ENCODE results near the gene YKT6. TPM values are rescaled to one million over a fixed set of nuclear protein-coding genes. Genes with fewer than 3 reads are reported as not detected.

Gene YKT6
- total RNA-seq, 1 experiment from 2014 or later, result 142 TPM

GRCh38 chr7:44189993-44190872 lies 10.5 kb upstream of the YKT6 start:
- no peaks in the 10 kb centered on the region for H3K79me2 ChIP-seq (ENCODE audit: low read depth)
- no peak overlapping the region for H2AFZ ChIP-seq
- H3F3A ChIP-seq (ENCODE audit: insufficient read depth, low read depth), result peaks cover 6% of the 10 kb centered on the region; the same call in 1 of the 2 replicates
- no peaks in the 10 kb centered on the region for H3K9me3 ChIP-seq (ENCODE audit: insufficient read depth, low read depth)
- ChIA-PET CTCF (no interaction called here), POLR2A (ENCODE audit: unreplicated experiment) (no interaction called here)
- TF ChIP-seq CTCF (conservative IDR thresholded peaks at IDR 0.05) (no peak), EZH2 (IDR thresholded peaks at IDR 0.05; ENCODE audit: low read depth) (no peak)
- no peak overlapping the region for H3K4me3 ChIP-seq
- H3K27me3 ChIP-seq (ENCODE audit: insufficient read depth, low read depth), result no peaks in the 10 kb centered on the region
- H3K36me3 ChIP-seq (ENCODE audit: low read depth), result no peaks in the 10 kb centered on the region
- peaks cover 12% of the 10 kb centered on the region for H3K4me1 ChIP-seq (replicated peaks; ENCODE audit: insufficient read depth)
- H4K20me1 ChIP-seq (ENCODE audit: insufficient read depth), result no peaks in the 10 kb centered on the region
- no peak for DNase-seq
- no peak overlapping the region for H3K27ac ChIP-seq
- no TSS peak for BruUV-seq (replicated peaks)
- H3K4me2 ChIP-seq, result no peak overlapping the region
- H3K9me2 ChIP-seq (ENCODE audit: insufficient read depth), result no peaks in the 10 kb centered on the region
- intact Hi-C loops (cut with micrococcal nuclease; ENCODE audit: unreplicated experiment), result no loop called here

GRCh38 chr7:44191171-44191570 lies 9.6 kb upstream of the YKT6 start:
- Histone ChIP-seq H4K20me1 (ENCODE audit: insufficient read depth) (no peaks in the 10 kb centered on the region), H3K4me3 (no peak overlapping the region), H3K79me2 (ENCODE audit: low read depth) (no peaks in the 10 kb centered on the region), H3K27me3 (ENCODE audit: insufficient read depth, low read depth) (no peaks in the 10 kb centered on the region), H3K27ac (no peak overlapping the region), H2AFZ (no peak overlapping the region), H3K4me2 (no peak overlapping the region), H3K36me3 (ENCODE audit: low read depth) (no peaks in the 10 kb centered on the region), H3K4me1 (replicated peaks; ENCODE audit: insufficient read depth) (peaks cover 3% of the 10 kb centered on the region; the same call in 1 of the 2 replicates), H3F3A (ENCODE audit: insufficient read depth, low read depth) (peaks cover 6% of the 10 kb centered on the region; the same call in 1 of the 2 replicates), H3K9me3 (ENCODE audit: insufficient read depth, low read depth) (no peaks in the 10 kb centered on the region), H3K9me2 (ENCODE audit: insufficient read depth) (no peaks in the 10 kb centered on the region)
- TF ChIP-seq EZH2 (IDR thresholded peaks at IDR 0.05; ENCODE audit: low read depth) (no peak), CTCF (conservative IDR thresholded peaks at IDR 0.05) (no peak)
- intact Hi-C loops (cut with micrococcal nuclease; ENCODE audit: unreplicated experiment), result no loop called here
- no peak for DNase-seq
- CTCF ChIA-PET, result no interaction called here
- POLR2A ChIA-PET (ENCODE audit: unreplicated experiment), result no interaction called here
- no TSS peak for BruUV-seq (replicated peaks)

- no peak for DNase-seq
- Histone ChIP-seq H2AFZ (no peak overlapping the region), H3K9me2 (ENCODE audit: insufficient read depth) (no peaks in the 10 kb centered on the region), H3K79me2 (ENCODE audit: low read depth) (no peaks in the 10 kb centered on the region), H3K27me3 (ENCODE audit: insufficient read depth, low read depth) (no peaks in the 10 kb centered on the region), H3K27ac (no peak overlapping the region), H3F3A (ENCODE audit: insufficient read depth, low read depth) (peaks cover 6% of the 10 kb centered on the region; the same call in 1 of the 2 replicates), H3K4me2 (no peak overlapping the region), H3K4me1 (replicated peaks; ENCODE audit: insufficient read depth) (no peaks in the 10 kb centered on the region), H3K9me3 (ENCODE audit: insufficient read depth, low read depth) (no peaks in the 10 kb centered on the region), H3K36me3 (ENCODE audit: low read depth) (no peaks in the 10 kb centered on the region), H4K20me1 (ENCODE audit: insufficient read depth) (no peaks in the 10 kb centered on the region), H3K4me3 (no peak overlapping the region)
- BruUV-seq (replicated peaks), result no TSS peak
- TF ChIP-seq CTCF (conservative IDR thresholded peaks at IDR 0.05) (no peak), EZH2 (IDR thresholded peaks at IDR 0.05; ENCODE audit: low read depth) (no peak)
- CTCF ChIA-PET, result interaction anchor here (0.7 kb wide), 1 partner anchor 12 kb away, joined by 4 read pairs; no protein-coding TSS in a partner anchor
- intact Hi-C loops (cut with micrococcal nuclease; ENCODE audit: unreplicated experiment), result no loop called here
- POLR2A ChIA-PET (ENCODE audit: unreplicated experiment), result no interaction called here
Measured at GRCh38 chr7:44193011-44193802, 7.6 kb upstream of the YKT6 start.

Data from PC-9 (cell line).